ENCODE results near the gene ZNF117. TPM values are rescaled to one million over a fixed set of nuclear protein-coding genes. Genes with fewer than 3 reads are reported as not detected.
"Not testable (repeated sequence)": the region's sequence is repeated elsewhere in the genome, so short reads cannot be mapped to it uniquely, and the experiment has no call there.

Gene ZNF117
- total and polyA plus RNA-seq, 2 of the 4 experiments (the other 2 are of a cell fraction): 2.9 to 4.0 TPM

- H3K36me3 ChIP-seq (ENCODE audit: control insufficient read depth, insufficient read depth, low read length); H3K4me1 ChIP-seq (ENCODE audit: control insufficient read depth, insufficient read depth, low read length); H4K91ac ChIP-seq (ENCODE audit: insufficient read depth, low read depth, low read length); CTCF ChIA-PET; H3K27me3 ChIP-seq (ENCODE audit: control insufficient read depth, insufficient read depth, low read length); in situ Hi-C loops (cut with MboI; ENCODE audit: low sequenced_read_pairs); BruUV-seq (replicated peaks); H3K9me3 ChIP-seq (ENCODE audit: control insufficient read depth, insufficient read depth, low read length); H2BK5ac ChIP-seq (ENCODE audit: low read depth, low read length, poor library complexity, severe bottlenecking); H2BK20ac ChIP-seq (ENCODE audit: low read depth, low read length); H3K23ac ChIP-seq (ENCODE audit: low read depth, low read length); H2AK5ac ChIP-seq (ENCODE audit: low read depth, low read length); H3K18ac ChIP-seq (ENCODE audit: low read depth, low read length); H2BK15ac ChIP-seq (ENCODE audit: low read depth, low read length); H4K20me1 ChIP-seq (ENCODE audit: insufficient read depth, low read length); dilution Hi-C loops (cut with HindIII; ENCODE audit: low sequenced_read_pairs, unreplicated experiment); H3K79me1 ChIP-seq (ENCODE audit: low read depth in 1 of 2, low read length in 2 of 2); H2BK120ac ChIP-seq (ENCODE audit: low read depth, low read length); H3K56ac ChIP-seq (ENCODE audit: extremely low read depth, insufficient read depth, low read length); H3K9me1 ChIP-seq (ENCODE audit: insufficient read depth, low read length): not testable (repeated sequence)
- Histone ChIP-seq H3K14ac (replicated peaks; ENCODE audit: low read depth, low read length) (peak overlapping the region; percentile 89; the same call in 1 of the 2 replicates), H4K5ac (ENCODE audit: low read depth, low read length) (0 out of 2 replicates have a peak overlapping the region, but pooled peaks have one; percentile 4), H3K9ac (ENCODE audit: low read depth, low read length) (peak overlapping the region; percentile 87), H3K4me2 (ENCODE audit: low read depth, low read length) (peak overlapping the region; percentile 100), H4K8ac (ENCODE audit: low read depth in 2 of 2, low read length in 2 of 2) (0 out of 4 replicates have a peak overlapping the region, but pooled peaks of 1 of the 2 experiments have one; percentile 23), H2AK9ac (replicated peaks; ENCODE audit: low read depth, low read length, poor library complexity) (peak overlapping the region; percentile 78), H3K4ac (ENCODE audit: low read depth, low read length) (0 out of 2 replicates have a peak overlapping the region, but pooled peaks have one; percentile 27), H2AFZ (replicated peaks; ENCODE audit: low read length, poor library complexity) (peak overlapping the region; percentile 70), H3K4me3 (ENCODE audit: insufficient read depth, low read depth, low read length) (peak overlapping the region; percentile 98), H3K27ac (ENCODE audit: insufficient read depth, low read length) (peak overlapping the region; percentile 61)
- POLR2A ChIA-PET (ENCODE audit: unreplicated experiment): interaction anchor here (0.7 kb wide), 1 partner anchor 666 kb away, joined by 3 read pairs; no protein-coding TSS in a partner anchor
- intact Hi-C loops (cut with micrococcal nuclease): loop anchor here (2.0 kb wide), 1 partner anchor 32 kb away; the partner anchor contains the start of gene ERV3-1
- ATAC-seq (ENCODE audit: low read depth) (peak; percentile 4), DNase-seq (peak; percentile 6)
- 0% methylated on average over 21 of the region's 35 CpGs; no CpG with 5 or more reads in 1 of the 2 experiments for WGBS, 2 experiments (ENCODE audit: extremely low coverage in 2 of 2, insufficient read length in 1 of 2)
Observed at GRCh38 chr7:65038767-65039166, 47.9 kb upstream of the ZNF117 start.

All from IMR-90 (cell line).